ACC112 (cell line): ENCODE measurements around the gene RAMACL.
A peak's percentile ranks its signal among the peaks of the same experiment; 100 is the strongest.

Experiments used
- H2AFZ ChIP-seq: fragments of 200-600 bp; sonication (generic); one replicate; pipeline ENCODE4 v1.6.0; 2017; ENCODE audit warnings: antibody characterized with exemption, low read length; ENCODE audit not compliant: unreplicated experiment
- H3K27ac ChIP-seq: fragments of 200-600 bp; sonication (generic); 2 replicates; pipeline ENCODE4 v1.5.1; 2014; ENCODE audit warnings: low read depth, mild to moderate bottlenecking, antibody characterized with exemption, low read length, moderate library complexity
- H3K27me3 ChIP-seq: fragments of 200-600 bp; sonication (generic); 2 replicates; pipeline ENCODE4 v1.6.1; 2014; ENCODE audit warnings: mild to moderate bottlenecking, antibody characterized with exemption, low read length, moderate library complexity, mixed read lengths; ENCODE audit not compliant: insufficient read depth
- H3K36me3 ChIP-seq: fragments of 200-600 bp; sonication (generic); 2 replicates; pipeline ENCODE4 v1.6.1; 2016; ENCODE audit warnings: mild to moderate bottlenecking, antibody characterized with exemption, low read length, moderate library complexity, mixed read lengths; ENCODE audit not compliant: insufficient read depth
- H3K4me1 ChIP-seq: fragments of 200-600 bp; sonication (generic); one replicate; pipeline ENCODE4 v1.6.1; 2016; ENCODE audit warnings: low read length, mixed read lengths; ENCODE audit not compliant: insufficient read depth, unreplicated experiment, control insufficient read depth
- H3K4me3 ChIP-seq: fragments of 200-600 bp; sonication (generic); 2 replicates; pipeline ENCODE4 v1.5.1; 2014; ENCODE audit warnings: mild to moderate bottlenecking, low read depth, low read length
- H3K79me2 ChIP-seq: fragments of 200-600 bp; sonication (generic); one replicate; pipeline ENCODE4 v1.6.0; 2016; ENCODE audit warnings: low read length; ENCODE audit not compliant: control insufficient read depth, unreplicated experiment, insufficient read depth

Gene RAMACL

GRCh38 chr6:166616261-166617238, 30.1 kb upstream of the RAMACL start:
- Histone ChIP-seq H3K27ac (no peak overlapping the region), H2AFZ (no peak overlapping the region), H3K4me3 (no peak overlapping the region), H3K27me3 (no peaks in the 10 kb centered on the region), H3K36me3 (peaks cover 25% of the 10 kb centered on the region; the same call in 1 of the 2 replicates), H3K4me1 (peaks cover 48% of the 10 kb centered on the region), H3K79me2 (peaks cover 84% of the 10 kb centered on the region)

- Histone ChIP-seq H3K27ac (peak overlapping the region; percentile 41), H2AFZ (no peak overlapping the region), H3K36me3 (peaks cover 25% of the 10 kb centered on the region; the same call in 1 of the 2 replicates), H3K4me3 (no peak overlapping the region), H3K79me2 (peaks cover 85% of the 10 kb centered on the region), H3K27me3 (no peaks in the 10 kb centered on the region), H3K4me1 (peaks cover 35% of the 10 kb centered on the region)
These were observed 28.7 kb upstream of the RAMACL start for GRCh38 chr6:166615059-166615770.

GRCh38 chr6:166614589-166614988, 28.1 kb upstream of the RAMACL start:
- Histone ChIP-seq H3K79me2 (peaks cover 91% of the 10 kb centered on the region), H3K4me3 (no peak overlapping the region), H2AFZ (no peak overlapping the region), H3K36me3 (peaks cover 25% of the 10 kb centered on the region; the same call in 1 of the 2 replicates), H3K27me3 (no peaks in the 10 kb centered on the region), H3K4me1 (peaks cover 29% of the 10 kb centered on the region), H3K27ac (peak overlapping the region; percentile 41; the same call in 1 of the 2 replicates)

GRCh38 chr6:166614171-166614583, 27.7 kb upstream of the RAMACL start:
- Histone ChIP-seq H3K4me1 (peaks cover 26% of the 10 kb centered on the region), H3K79me2 (peaks cover 89% of the 10 kb centered on the region)

GRCh38 chr6:166613027-166613426, 26.5 kb upstream of the RAMACL start:
- no peak overlapping the region for H3K4me3 ChIP-seq
- peaks cover 16% of the 10 kb centered on the region; the same call in 1 of the 2 replicates for H3K36me3 ChIP-seq
- no peak overlapping the region for H3K27ac ChIP-seq
- peaks cover 25% of the 10 kb centered on the region for H3K4me1 ChIP-seq
- no peak overlapping the region for H2AFZ ChIP-seq
- H3K79me2 ChIP-seq: peaks cover 86% of the 10 kb centered on the region
- no peaks in the 10 kb centered on the region for H3K27me3 ChIP-seq

More at GRCh38 chr6:166614171-166614583, 27.7 kb upstream of the RAMACL start:
- H3K27me3 ChIP-seq: no peaks in the 10 kb centered on the region
- H3K36me3 ChIP-seq: peaks cover 25% of the 10 kb centered on the region; the same call in 1 of the 2 replicates
- H3K4me3 ChIP-seq: no peak overlapping the region
- no peak overlapping the region for H3K27ac ChIP-seq
- H2AFZ ChIP-seq: no peak overlapping the region

GRCh38 chr6:166612471-166612881, 26.0 kb upstream of the RAMACL start:
- Histone ChIP-seq H3K4me3 (no peak overlapping the region), H3K79me2 (peaks cover 85% of the 10 kb centered on the region), H2AFZ (no peak overlapping the region), H3K27me3 (no peaks in the 10 kb centered on the region), H3K4me1 (peaks cover 30% of the 10 kb centered on the region), H3K36me3 (peaks cover 10% of the 10 kb centered on the region; the same call in 1 of the 2 replicates), H3K27ac (no peak overlapping the region)

- H3K27me3 ChIP-seq: no peaks in the 10 kb centered on the region
- H3K4me3 ChIP-seq: no peak overlapping the region
- peaks cover 84% of the 10 kb centered on the region for H3K79me2 ChIP-seq
- H2AFZ ChIP-seq: no peak overlapping the region
- H3K36me3 ChIP-seq: peaks cover 5% of the 10 kb centered on the region; the same call in 1 of the 2 replicates
- H3K27ac ChIP-seq: no peak overlapping the region
- H3K4me1 ChIP-seq: peaks cover 30% of the 10 kb centered on the region
These were observed 25.2 kb upstream of the RAMACL start for GRCh38 chr6:166611631-166612030.

GRCh38 chr6:166610069-166610468, 23.6 kb upstream of the RAMACL start:
- H3K36me3 ChIP-seq: no peaks in the 10 kb centered on the region; the same call in 1 of the 2 replicates
- no peak overlapping the region for H2AFZ ChIP-seq
- H3K4me3 ChIP-seq: no peak overlapping the region
- no peak overlapping the region for H3K27ac ChIP-seq
- no peaks in the 10 kb centered on the region for H3K27me3 ChIP-seq
- H3K79me2 ChIP-seq: peaks cover 82% of the 10 kb centered on the region
- H3K4me1 ChIP-seq: peaks cover 20% of the 10 kb centered on the region

GRCh38 chr6:166608774-166609173, 22.3 kb upstream of the RAMACL start:
- H2AFZ ChIP-seq: no peak overlapping the region
- peaks cover 14% of the 10 kb centered on the region for H3K4me1 ChIP-seq
- H3K79me2 ChIP-seq: peaks cover 82% of the 10 kb centered on the region
- no peaks in the 10 kb centered on the region for H3K27me3 ChIP-seq
- no peak overlapping the region for H3K4me3 ChIP-seq
- peak overlapping the region; percentile 25; the same call in 1 of the 2 replicates for H3K27ac ChIP-seq
- peaks cover 4% of the 10 kb centered on the region; the same call in 1 of the 2 replicates for H3K36me3 ChIP-seq

- peaks cover 78% of the 10 kb centered on the region for H3K79me2 ChIP-seq
These were observed 19.3 kb upstream of the RAMACL start for GRCh38 chr6:166605752-166606151.

More at GRCh38 chr6:166605752-166606151, 19.3 kb upstream of the RAMACL start:
- Histone ChIP-seq H3K27ac (no peak overlapping the region), H3K4me3 (no peak overlapping the region), H3K4me1 (peaks cover 21% of the 10 kb centered on the region), H3K36me3 (peaks cover 14% of the 10 kb centered on the region), H3K27me3 (no peaks in the 10 kb centered on the region), H2AFZ (no peak overlapping the region)
